HL-60 (cell line): Measurements from ENCODE around the gene DYSF.

Experiments used
- DNase-seq, 2 experiments: peaks; one replicate each; pipeline ENCODE4 v3.0.0-alpha.2; 2010 to 2020; ENCODE audit warnings: low read depth in 1 of 2, low spot score in 1 of 2
- H3K27ac ChIP-seq: fragments of 250-450 bp; sonication (Bioruptor Pico); replicated peaks from 2 replicates; pipeline ENCODE4 v1.5.1; 2020; ENCODE audit warnings: mild to moderate bottlenecking, moderate library complexity
- H3K27me3 ChIP-seq: fragments of 250-450 bp; sonication (Bioruptor Pico); 2 replicates; pipeline ENCODE4 v1.5.1; 2021; ENCODE audit warnings: mild to moderate bottlenecking, moderate library complexity; ENCODE audit not compliant: insufficient read depth, poor library complexity, severe bottlenecking
- H3K4me3 ChIP-seq: replicated peaks from 2 replicates; pipeline ENCODE4 v1.5.1; 2011; ENCODE audit warnings: mild to moderate bottlenecking, control low read depth, low read length; ENCODE audit not compliant: insufficient read depth
- CTCF ChIP-seq: IDR thresholded peaks from one replicate; pipeline ENCODE4 v1.5.1; 2011; ENCODE audit warnings: low read length, control low read depth, inconsistent platforms; ENCODE audit not compliant: insufficient read depth
- GABPA ChIP-seq: IDR thresholded peaks from 2 replicates; pipeline ENCODE4 v1.6.1; 2012; ENCODE audit warnings: low read depth
- POLR2AphosphoS5 ChIP-seq: IDR thresholded peaks from 2 replicates; pipeline ENCODE4 v1.6.1; 2012; ENCODE audit warnings: low read depth
- REST ChIP-seq: IDR thresholded peaks from 2 replicates; pipeline ENCODE4 v1.6.1; 2012; ENCODE audit warnings: low read depth; ENCODE audit not compliant: insufficient replicate concordance
- SPI1 ChIP-seq: IDR thresholded peaks from 2 replicates; pipeline ENCODE4 v1.6.1; 2012; ENCODE audit warnings: low read depth, mild to moderate bottlenecking, borderline replicate concordance

Gene DYSF

GRCh38 chr2:71611781-71612527 lies 158.6 kb downstream of the DYSF start:
- no peaks in the 10 kb centered on the region for H3K27me3 ChIP-seq
- TF ChIP-seq GABPA: no peak
- TF ChIP-seq POLR2AphosphoS5: no peak
- no peak for TF ChIP-seq SPI1
- no peak for TF ChIP-seq REST
- TF ChIP-seq CTCF: no peak
- DNase-seq: no peak
- no peak overlapping the region for H3K4me3 ChIP-seq
- H3K27ac ChIP-seq: no peak overlapping the region

- TF ChIP-seq REST (no peak), POLR2AphosphoS5 (no peak), SPI1 (no peak), CTCF (no peak), GABPA (no peak)
- Histone ChIP-seq H3K4me3 (no peak overlapping the region), H3K27ac (no peak overlapping the region), H3K27me3 (no peaks in the 10 kb centered on the region)
- no peak for DNase-seq
Measured at GRCh38 chr2:71612581-71613402, 159.4 kb downstream of the DYSF start.

GRCh38 chr2:71613403-71613952 lies 160.1 kb downstream of the DYSF start:
- Histone ChIP-seq H3K27me3 (no peaks in the 10 kb centered on the region), H3K4me3 (no peak overlapping the region), H3K27ac (no peak overlapping the region)
- no peak for DNase-seq
- TF ChIP-seq POLR2AphosphoS5: no peak
- TF ChIP-seq SPI1: no peak
- TF ChIP-seq CTCF: no peak
- TF ChIP-seq REST: no peak
- TF ChIP-seq GABPA: no peak
